MM.1S (cell line): ENCODE results near the gene SMIM38.
"Not testable (repeated sequence)": the region's sequence is repeated elsewhere in the genome, so short reads cannot be mapped to it uniquely, and the experiment has no call there.

Experiments
- DNase-seq: peaks from one replicate; pipeline ENCODE4 v3.0.0-alpha.2; 2015
- H2AFZ ChIP-seq: fragments of 300-600 bp; sonication (generic); 2 replicates; pipeline ENCODE4 v1.6.0; 2016; ENCODE audit warnings: antibody characterized with exemption, low read length
- H3F3A ChIP-seq: fragments of 300-600 bp; sonication (generic); 2 replicates; pipeline ENCODE4 v1.6.1; 2016; ENCODE audit warnings: mild to moderate bottlenecking, antibody characterized with exemption, low read length, moderate library complexity, mixed read lengths; ENCODE audit not compliant: insufficient read depth
- H3K27ac ChIP-seq: fragments of 300-600 bp; sonication (generic); 2 replicates; pipeline ENCODE4 v1.5.1; 2016; ENCODE audit warnings: mild to moderate bottlenecking, low read length
- H3K27me3 ChIP-seq: fragments of 300-600 bp; sonication (generic); replicated peaks from 2 replicates; pipeline ENCODE4 v1.6.0; 2016; ENCODE audit warnings: low read length; ENCODE audit not compliant: insufficient read depth
- H3K36me3 ChIP-seq: fragments of 300-600 bp; sonication (generic); replicated peaks from 2 replicates; pipeline ENCODE4 v1.6.1; 2016; ENCODE audit warnings: mild to moderate bottlenecking, low read length, mixed read lengths; ENCODE audit not compliant: insufficient read depth
- H3K4me1 ChIP-seq: fragments of 300-600 bp; sonication (generic); 2 replicates; pipeline ENCODE4 v1.6.1; 2016; ENCODE audit warnings: low read length, mixed read lengths
- H3K4me2 ChIP-seq: fragments of 300-600 bp; sonication (generic); 2 replicates; pipeline ENCODE4 v1.6.0; 2016; ENCODE audit warnings: low read depth, low read length
- H3K4me3 ChIP-seq: fragments of 300-600 bp; sonication (generic); 2 replicates; pipeline ENCODE4 v1.5.1; 2016; ENCODE audit warnings: low read length, mixed read lengths
- H3K79me2 ChIP-seq: fragments of 300-600 bp; sonication (generic); 2 replicates; pipeline ENCODE4 v1.6.1; 2016; ENCODE audit warnings: mixed run types, low read length, mixed read lengths
- H3K9ac ChIP-seq: fragments of 300-600 bp; sonication (generic); 2 replicates; pipeline ENCODE4 v1.6.1; 2016; ENCODE audit warnings: low read length, mixed read lengths
- H3K9me2 ChIP-seq: fragments of 300-600 bp; sonication (generic); replicated peaks from 2 replicates; pipeline ENCODE4 v1.6.1; 2016; ENCODE audit warnings: mild to moderate bottlenecking, low read length, mixed read lengths; ENCODE audit not compliant: insufficient read depth
- H3K9me3 ChIP-seq: fragments of 300-600 bp; sonication (generic); replicated peaks from 2 replicates; pipeline ENCODE4 v1.6.1; 2016; ENCODE audit warnings: mild to moderate bottlenecking, low read length, mixed read lengths; ENCODE audit not compliant: insufficient read depth
- H4K20me1 ChIP-seq: fragments of 300-600 bp; sonication (generic); 2 replicates; pipeline ENCODE4 v1.6.1; 2016; ENCODE audit warnings: mild to moderate bottlenecking, low read length, moderate library complexity, mixed read lengths; ENCODE audit not compliant: insufficient read depth
- CTCF ChIP-seq: fragments of 300-600 bp; sonication (generic); IDR thresholded peaks from 2 replicates; pipeline ENCODE4 v1.5.1; 2016; ENCODE audit warnings: antibody characterized with exemption, low read length, mixed read lengths
- EZH2 ChIP-seq: fragments of 300-600 bp; sonication (generic); optimal IDR thresholded peaks from 2 replicates; pipeline ENCODE3; 2017; ENCODE audit warnings: low read depth, mild to moderate bottlenecking, antibody characterized with exemption, low read length, mixed read lengths
- EZH2phosphoT487 ChIP-seq: fragments of 300-600 bp; sonication (generic); IDR thresholded peaks from 2 replicates; pipeline ENCODE4 v1.6.1; 2018; ENCODE audit warnings: antibody characterized with exemption, low read length

Gene SMIM38

GRCh38 chr11:69138265-69138664 is 17.5 kb upstream of the SMIM38 start:
- no peaks in the 10 kb centered on the region for H3K36me3 ChIP-seq
- no peak for DNase-seq
- no peak overlapping the region for H3K9ac ChIP-seq
- no peaks in the 10 kb centered on the region for H4K20me1 ChIP-seq
- no peaks in the 10 kb centered on the region for H3K4me1 ChIP-seq
- H3K4me2 ChIP-seq: no peak overlapping the region
- H3K27ac ChIP-seq: no peak overlapping the region
- H3K4me3 ChIP-seq: no peak overlapping the region
- TF ChIP-seq EZH2phosphoT487 (no peak), EZH2 (no peak), CTCF (no peak)
- no peaks in the 10 kb centered on the region for H3K9me3 ChIP-seq
- H2AFZ ChIP-seq: no peak overlapping the region
- no peaks in the 10 kb centered on the region for H3K9me2 ChIP-seq
- no peaks in the 10 kb centered on the region for H3K79me2 ChIP-seq
- H3F3A ChIP-seq: no peaks in the 10 kb centered on the region
- peaks cover 7% of the 10 kb centered on the region; the same call in 1 of the 2 replicates for H3K27me3 ChIP-seq

GRCh38 chr11:69140161-69140560 is 15.6 kb upstream of the SMIM38 start:
- not testable (repeated sequence) for DNase-seq, H3K9ac ChIP-seq, H3K4me1 ChIP-seq, H3F3A ChIP-seq, H3K9me3 ChIP-seq, H3K4me3 ChIP-seq, H3K79me2 ChIP-seq, H3K36me3 ChIP-seq, H3K27me3 ChIP-seq, H3K9me2 ChIP-seq, H3K27ac ChIP-seq, H2AFZ ChIP-seq, H4K20me1 ChIP-seq, H3K4me2 ChIP-seq

GRCh38 chr11:69140635-69141034 is 15.1 kb upstream of the SMIM38 start:
- Histone ChIP-seq H3K4me2 (no peak overlapping the region), H4K20me1 (no peaks in the 10 kb centered on the region), H2AFZ (no peak overlapping the region), H3K9me2 (no peaks in the 10 kb centered on the region), H3K4me3 (no peak overlapping the region), H3K27ac (no peak overlapping the region), H3K4me1 (no peaks in the 10 kb centered on the region), H3K9ac (no peak overlapping the region), H3K9me3 (no peaks in the 10 kb centered on the region), H3K36me3 (no peaks in the 10 kb centered on the region), H3K27me3 (no peaks in the 10 kb centered on the region; the same call in 1 of the 2 replicates), H3K79me2 (no peaks in the 10 kb centered on the region), H3F3A (no peaks in the 10 kb centered on the region)
- TF ChIP-seq EZH2 (no peak), CTCF (no peak), EZH2phosphoT487 (no peak)
- no peak for DNase-seq

- no peak for DNase-seq
- H3F3A ChIP-seq: no peaks in the 10 kb centered on the region
- TF ChIP-seq CTCF: no peak
- TF ChIP-seq EZH2: no peak
- TF ChIP-seq EZH2phosphoT487: no peak
- H3K9ac ChIP-seq: no peak overlapping the region
- H3K27me3 ChIP-seq: peaks cover 6% of the 10 kb centered on the region; the same call in 1 of the 2 replicates
- no peak overlapping the region for H3K4me3 ChIP-seq
- no peak overlapping the region for H3K27ac ChIP-seq
- H3K36me3 ChIP-seq: no peaks in the 10 kb centered on the region
- H3K9me3 ChIP-seq: no peaks in the 10 kb centered on the region
- H3K4me1 ChIP-seq: no peaks in the 10 kb centered on the region
- no peaks in the 10 kb centered on the region for H4K20me1 ChIP-seq
- no peaks in the 10 kb centered on the region for H3K9me2 ChIP-seq
- no peaks in the 10 kb centered on the region for H3K79me2 ChIP-seq
- H2AFZ ChIP-seq: no peak overlapping the region
- no peak overlapping the region for H3K4me2 ChIP-seq
Observed at GRCh38 chr11:69141742-69142141, 14.0 kb upstream of the SMIM38 start.
